GM18870 (cell line): ENCODE results near the gene TRAF3IP1.
"Not testable (repeated sequence)": the region's sequence is repeated elsewhere in the genome, so short reads cannot be mapped to it uniquely, and the experiment has no call there.

Experiments
- ATAC-seq: cut with Tn5 transposase; IDR thresholded peaks from one replicate; pipeline ENCODE4 v1.9.1; 2021; ENCODE audit warnings: moderate library complexity; ENCODE audit not compliant: unreplicated experiment

The TRAF3IP1 gene

GRCh38 chr2:238441262-238442114 lies 121.2 kb downstream of the TRAF3IP1 start:
- no peak for ATAC-seq

GRCh38 chr2:238442257-238442656 lies 121.9 kb downstream of the TRAF3IP1 start:
- ATAC-seq: not testable (repeated sequence)

GRCh38 chr2:238444242-238444641 lies 123.9 kb downstream of the TRAF3IP1 start:
- no peak for ATAC-seq

- no peak for ATAC-seq
Observed at GRCh38 chr2:238445409-238446190, 125.3 kb downstream of the TRAF3IP1 start.

GRCh38 chr2:238446371-238446770 lies 126.1 kb downstream of the TRAF3IP1 start:
- no peak for ATAC-seq

GRCh38 chr2:238448031-238448955 lies 128.0 kb downstream of the TRAF3IP1 start:
- no peak for ATAC-seq

- ATAC-seq: no peak
Observed at GRCh38 chr2:238449241-238449640, 128.9 kb downstream of the TRAF3IP1 start.

GRCh38 chr2:238449909-238450417 lies 129.6 kb downstream of the TRAF3IP1 start:
- ATAC-seq: no peak

- ATAC-seq: no peak
Observed at GRCh38 chr2:238450440-238450861, 130.1 kb downstream of the TRAF3IP1 start.
